HG03135 (cell line): Measurements from ENCODE around the gene RUFY3.
"Not testable (repeated sequence)": the region's sequence is repeated elsewhere in the genome, so short reads cannot be mapped to it uniquely, and the experiment has no call there.

Source experiments
- ATAC-seq: cut with Tn5 transposase; IDR thresholded peaks from one replicate; pipeline ENCODE4 v1.9.1; 2021; ENCODE audit warnings: mild to moderate bottlenecking, moderate library complexity; ENCODE audit not compliant: unreplicated experiment

Gene RUFY3

DNA sequence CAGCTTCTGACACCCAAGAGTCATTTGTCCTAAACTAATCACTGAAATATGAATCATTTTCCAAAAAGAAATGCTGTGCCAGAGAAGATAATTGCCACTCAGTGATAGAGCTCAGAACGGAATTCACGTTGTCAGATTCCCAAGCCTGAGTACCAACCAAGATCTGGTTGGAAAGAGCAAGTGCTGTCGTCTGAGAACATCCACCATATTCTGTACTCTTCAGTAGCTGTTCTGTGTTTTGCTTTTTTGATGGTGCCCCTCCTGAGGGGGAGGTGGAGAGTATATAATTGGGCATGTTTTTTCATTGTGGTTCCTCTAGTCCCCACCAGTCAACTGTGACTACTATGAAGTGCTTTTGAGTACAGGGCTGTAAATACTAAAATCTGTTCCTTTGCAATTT lies 13.2 kb downstream of the RUFY3 start:
- ATAC-seq, result peak; percentile 10

DNA sequence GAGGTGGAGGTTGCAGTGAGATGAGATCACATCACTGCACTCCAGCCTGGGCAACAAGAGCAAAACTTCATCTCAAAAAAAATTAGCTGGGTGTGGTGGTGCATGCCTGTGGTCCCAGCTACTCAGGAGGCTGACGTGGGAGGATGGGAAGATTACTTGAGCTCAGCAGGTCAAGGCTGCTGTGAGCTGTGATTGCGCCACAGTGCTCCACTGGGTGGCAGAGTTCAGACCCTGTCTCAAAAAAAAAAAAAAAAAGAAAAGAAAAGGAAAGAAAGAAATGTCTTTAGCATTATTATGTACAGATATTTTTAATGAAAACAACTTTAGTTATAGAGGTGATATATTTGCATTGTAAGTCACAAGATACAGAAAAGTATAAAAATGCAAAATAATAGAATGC lies 14.2 kb downstream of the RUFY3 start:
- ATAC-seq, result not testable (repeated sequence)

DNA sequence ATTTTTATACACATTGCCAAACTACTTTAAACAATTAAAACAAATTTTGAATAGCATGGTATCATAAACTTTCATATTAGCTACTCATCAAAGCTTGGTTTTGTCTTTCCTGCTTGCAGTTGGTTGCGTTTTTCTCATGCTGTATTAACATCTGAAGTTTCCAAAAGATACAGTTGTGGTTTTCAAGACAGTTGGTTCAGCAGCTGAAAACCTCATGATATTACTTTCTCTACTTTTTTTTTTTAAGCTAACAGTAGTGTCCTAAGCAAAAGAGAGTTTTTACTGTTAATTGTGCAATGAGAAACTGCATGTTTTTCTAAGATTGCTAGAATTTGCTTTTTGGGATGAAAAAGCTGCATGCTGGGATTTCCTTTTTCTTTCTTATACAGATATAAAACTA lies 15.2 kb downstream of the RUFY3 start:
- no peak for ATAC-seq

DNA sequence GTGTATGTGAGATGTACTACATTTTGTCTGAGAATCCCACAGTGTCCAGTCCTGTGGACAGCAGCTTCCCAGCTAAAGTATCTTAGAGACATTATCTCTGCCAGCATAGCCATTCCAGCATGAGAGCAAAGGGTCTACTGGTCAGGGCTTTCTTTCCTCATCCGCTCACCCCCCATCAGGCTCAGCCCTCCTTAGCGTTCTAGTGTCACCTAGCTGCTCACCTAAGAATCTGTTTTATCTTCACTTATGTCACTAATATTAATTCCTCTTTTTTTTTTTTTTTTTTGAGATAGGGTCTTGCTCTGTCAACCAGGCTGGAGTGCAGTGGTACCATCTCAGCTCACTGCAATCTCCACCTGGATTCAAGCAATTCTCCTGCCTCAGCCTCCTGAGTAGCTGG lies 15.6 kb downstream of the RUFY3 start:
- no peak for ATAC-seq

DNA sequence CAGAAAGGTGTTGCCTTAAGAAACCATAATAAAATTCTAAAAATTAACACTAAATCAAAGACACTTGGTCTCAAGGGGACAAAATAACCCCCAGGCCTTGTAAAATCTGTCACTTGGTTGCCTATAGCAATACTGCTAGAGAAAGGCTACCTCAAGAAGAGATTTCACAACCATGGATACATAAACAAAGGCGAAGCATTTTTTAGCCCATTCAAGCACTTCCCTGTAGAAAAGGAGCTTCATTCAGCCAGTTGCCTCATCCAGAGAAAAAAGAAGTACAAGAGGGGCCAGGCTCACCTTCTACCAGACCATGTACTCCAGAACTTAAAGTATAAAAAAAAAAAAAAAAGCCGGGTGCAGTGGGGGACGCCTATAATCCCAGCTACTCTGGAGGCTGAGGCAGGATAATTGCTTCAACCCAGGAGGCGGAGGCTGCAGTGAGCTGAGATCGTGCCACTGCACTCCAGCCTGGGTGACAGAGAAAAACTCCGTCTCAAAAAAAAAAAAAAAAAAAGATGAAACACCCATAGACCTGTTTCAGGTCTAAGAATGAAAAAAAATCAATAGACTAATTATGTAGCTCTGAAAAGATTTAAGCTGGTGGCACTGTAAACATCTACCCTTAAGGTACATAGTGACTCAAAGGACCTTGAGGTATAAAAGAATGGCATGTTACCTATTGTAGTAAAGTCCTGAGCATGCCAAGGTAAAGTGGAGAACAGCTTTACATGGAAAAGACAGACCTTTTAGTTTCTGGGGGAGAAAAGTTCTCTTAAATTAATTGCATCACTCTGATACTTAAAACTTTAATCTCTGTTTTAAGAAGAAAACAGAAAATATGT lies 18.0 kb downstream of the RUFY3 start:
- ATAC-seq, result no peak

DNA sequence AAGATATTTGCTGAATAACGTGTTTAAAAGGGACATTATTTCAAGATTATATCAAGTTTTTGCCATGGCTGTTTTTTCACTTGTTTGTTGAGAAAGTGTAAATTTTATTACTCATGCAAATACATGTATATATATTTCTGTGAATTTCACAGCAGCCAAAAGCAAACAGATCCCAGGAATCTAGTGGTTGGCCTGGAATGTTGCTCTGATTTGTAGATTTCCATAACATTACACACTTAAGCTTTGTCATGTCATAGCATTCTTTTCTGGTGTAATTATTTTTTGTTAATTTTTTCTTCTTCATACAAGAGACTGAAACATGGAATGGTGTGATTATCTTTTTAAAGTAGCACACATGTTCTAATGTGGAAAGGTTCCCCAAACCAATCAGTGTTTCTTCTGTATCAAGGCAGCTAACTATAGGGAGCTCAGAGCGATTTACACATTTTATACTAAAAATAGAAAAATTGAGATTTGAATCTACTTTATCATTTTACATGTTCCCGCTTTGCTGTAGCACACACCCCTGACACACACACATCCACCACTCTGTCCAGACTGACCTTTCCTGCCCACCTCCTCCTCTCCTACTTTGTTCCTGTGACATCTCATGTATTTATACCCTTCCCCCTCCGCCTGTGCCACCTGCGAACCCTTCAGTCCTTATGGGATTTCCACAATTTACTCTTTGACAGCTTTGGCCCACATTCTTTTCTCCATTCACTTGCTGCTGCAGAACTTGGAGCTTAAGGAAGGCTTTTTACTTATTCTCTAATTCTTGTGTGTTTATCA lies 20.3 kb downstream of the RUFY3 start:
- ATAC-seq, result no peak

DNA sequence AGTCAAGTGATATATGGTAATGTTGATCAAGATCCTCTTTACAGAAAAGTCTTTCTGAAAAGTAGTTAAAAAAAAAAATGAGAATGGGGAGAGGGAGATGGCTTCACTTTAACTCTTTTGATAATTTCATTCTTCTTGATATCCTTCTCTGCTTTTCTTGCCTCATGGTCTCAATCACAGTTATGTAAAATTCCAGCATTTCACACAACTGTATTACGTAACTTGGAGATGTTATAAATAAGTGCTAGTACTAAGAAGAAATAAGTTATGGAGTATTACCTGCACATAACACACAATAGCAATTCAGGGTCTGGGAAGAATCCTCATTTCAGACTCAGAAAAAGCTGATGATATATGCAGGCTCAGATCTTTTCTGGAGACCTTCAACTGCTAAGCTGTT lies 22.0 kb downstream of the RUFY3 start:
- ATAC-seq, result no peak

DNA sequence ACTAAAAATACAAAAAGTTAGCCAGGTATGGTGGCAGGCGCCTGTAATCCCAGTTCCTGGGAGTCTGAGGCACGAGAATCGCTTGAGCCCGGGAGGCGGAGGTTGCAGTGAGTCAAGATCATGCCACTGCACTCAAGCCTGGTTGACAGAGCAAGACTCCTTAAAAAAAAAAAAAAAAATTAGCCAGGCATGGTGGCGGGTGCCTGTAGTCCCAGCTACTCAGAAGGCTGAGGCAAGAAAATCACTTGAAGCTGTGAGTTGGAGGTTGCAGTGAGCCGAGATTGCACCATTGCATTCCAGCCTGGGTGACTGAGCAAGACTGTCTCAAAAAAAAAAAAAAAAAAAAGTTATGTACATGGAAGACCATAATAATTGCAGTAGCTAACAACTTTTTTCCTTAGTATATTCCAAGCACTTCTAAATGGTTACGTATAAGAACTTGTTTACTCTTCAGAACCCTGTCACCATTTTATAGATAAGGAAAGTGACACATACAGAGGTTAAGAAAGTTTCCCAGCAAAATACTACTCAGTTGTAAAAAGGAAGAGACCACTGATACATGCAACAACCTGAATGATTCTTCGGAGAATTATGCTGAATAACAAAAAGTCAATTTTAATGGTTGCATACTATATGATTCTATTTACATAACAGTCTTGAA lies 24.5 kb downstream of the RUFY3 start:
- no peak for ATAC-seq

DNA sequence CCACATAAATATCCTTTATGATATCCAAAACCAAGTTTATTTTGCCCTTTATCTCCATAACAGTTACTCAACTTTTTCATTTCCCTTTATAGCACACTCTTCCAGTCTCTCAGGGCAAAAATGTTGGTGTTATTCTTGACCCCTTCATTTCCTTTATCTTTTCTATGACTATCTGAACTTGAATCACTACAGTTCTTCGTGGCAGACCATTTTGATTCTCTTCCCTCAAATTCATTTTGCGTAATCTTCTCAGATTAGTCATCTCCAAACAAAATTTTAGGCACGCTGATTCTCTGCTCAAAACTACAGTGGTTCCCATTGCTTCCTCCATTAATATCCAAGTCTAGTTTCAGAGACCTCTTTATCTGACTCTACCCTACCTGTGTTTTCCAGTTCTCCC lies 26.1 kb downstream of the RUFY3 start:
- no peak for ATAC-seq

DNA sequence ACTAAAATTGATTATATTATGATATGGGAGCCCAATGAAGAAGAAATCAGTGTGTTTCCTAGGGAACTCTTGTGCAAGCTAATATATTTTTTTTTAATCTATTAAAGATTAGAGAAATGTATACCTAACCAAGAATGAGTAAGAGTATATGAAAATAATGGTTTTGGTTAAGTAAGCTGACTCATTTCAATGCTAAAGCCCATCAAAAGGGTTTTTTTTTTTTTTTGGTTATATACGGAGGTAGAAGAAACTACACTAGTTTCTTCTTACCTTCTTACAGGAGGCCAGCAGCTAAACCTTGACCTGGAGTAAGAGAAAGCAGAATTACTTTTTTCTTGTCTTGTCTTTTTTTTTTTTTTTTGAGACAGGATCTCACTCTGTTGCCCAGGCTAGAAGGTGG lies 27.5 kb downstream of the RUFY3 start:
- peak; percentile 81 for ATAC-seq

DNA sequence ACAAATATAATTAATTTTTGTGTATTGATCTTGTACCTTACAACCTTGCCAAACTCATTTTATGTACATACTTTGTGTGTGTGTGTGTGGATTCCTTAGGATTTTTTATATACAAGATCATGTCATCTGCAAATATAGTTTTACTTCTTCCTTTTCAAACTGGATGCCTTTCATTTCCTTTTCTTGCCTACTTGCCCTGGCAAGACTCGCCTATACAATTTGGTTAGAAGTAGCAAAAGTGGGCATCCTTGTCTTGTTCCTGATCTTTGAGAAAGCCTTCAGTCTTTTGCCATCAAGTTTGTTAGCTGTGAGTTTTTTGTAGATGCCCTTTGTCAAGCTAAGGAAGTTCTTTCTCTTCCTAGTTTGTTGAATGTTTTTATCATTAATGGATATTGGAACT lies 30.5 kb downstream of the RUFY3 start:
- ATAC-seq, result no peak

DNA sequence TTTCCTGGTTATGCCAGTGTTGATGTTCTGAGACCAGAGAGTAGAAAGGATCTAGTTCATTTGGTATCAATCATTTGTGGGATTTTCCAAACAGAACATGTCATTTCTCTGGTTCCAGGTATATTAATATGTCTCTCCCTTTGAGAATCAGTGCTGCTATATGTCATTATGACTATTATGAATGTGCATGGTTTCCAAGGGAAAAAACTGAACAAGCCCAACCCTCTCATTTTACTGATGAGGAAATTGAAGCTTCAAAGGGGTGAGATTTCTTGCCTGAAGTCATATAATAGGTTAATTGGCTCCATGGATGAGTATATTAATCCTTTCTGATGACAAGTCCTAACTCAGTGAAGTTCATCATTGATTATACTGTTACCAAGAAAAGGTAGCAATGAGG lies 31.9 kb downstream of the RUFY3 start:
- no peak for ATAC-seq

DNA sequence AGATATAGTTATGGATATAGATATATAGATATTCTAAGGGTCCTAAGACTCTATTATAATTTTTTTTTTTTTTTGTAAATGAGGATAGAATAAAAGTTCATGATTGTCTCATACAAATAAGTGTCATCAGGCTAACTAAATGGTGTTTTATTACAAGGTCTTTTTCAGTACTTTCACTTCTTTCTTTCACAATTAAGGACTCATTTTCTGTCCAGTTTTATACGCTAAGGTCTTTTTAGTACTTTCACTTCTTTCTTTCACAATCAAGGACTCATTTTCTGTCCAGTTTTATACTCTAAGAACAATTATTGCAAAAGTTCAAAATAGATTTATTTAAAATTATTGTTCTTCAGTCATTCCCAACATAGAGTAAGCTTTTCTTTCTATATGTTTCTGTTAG lies 32.7 kb downstream of the RUFY3 start:
- ATAC-seq, result peak; percentile 77

DNA sequence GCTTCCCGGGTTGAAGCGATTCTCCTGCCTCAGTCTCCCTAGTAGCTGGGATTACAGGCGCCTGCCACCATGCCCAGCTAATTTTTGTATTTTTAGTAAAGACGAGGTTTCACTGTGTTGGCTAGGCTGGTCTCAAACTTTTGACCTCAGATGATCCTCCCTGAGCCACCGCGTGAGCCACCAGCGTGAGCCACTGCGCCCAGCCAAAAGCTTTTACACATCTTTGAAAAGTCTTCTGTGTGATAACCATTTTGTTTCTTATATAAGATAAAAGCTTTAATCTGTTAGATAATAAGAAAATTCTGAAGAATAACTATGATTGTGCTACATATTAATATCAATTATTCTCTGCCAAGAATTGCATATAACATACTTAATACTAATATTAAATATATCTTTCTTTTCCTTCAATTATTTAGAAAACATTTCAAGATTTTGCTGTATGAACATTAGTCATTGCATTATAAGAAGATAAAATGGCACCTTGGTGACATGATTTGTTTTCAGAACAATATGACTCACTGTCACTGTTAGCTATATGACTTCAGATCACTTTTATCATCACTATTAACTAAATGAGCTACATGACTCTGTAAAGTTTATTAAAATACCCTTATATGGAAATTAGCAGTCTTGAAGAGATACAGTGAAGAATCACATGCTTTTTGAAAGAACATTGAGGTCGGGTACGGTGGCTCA lies 33.4 kb downstream of the RUFY3 start:
- ATAC-seq, result peak; percentile 26

DNA sequence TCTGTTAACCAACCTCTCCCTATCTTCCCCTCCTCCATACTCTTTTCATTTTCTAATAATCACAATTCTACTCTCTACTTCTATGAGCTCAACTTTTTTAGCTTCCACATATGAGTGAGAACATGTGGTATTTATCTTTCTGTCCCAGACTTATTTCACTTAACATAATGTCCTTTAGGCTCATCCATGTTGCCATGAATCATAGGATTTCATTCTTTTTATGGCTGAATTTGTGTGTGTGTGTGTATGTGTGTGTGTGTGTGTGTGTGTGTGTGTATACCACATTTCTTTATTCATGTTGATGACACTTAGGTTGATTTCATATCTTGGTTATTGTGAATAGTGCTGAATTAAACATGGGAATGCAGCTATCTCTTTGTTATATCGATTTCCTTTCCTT lies 37.4 kb downstream of the RUFY3 start:
- no peak for ATAC-seq

DNA sequence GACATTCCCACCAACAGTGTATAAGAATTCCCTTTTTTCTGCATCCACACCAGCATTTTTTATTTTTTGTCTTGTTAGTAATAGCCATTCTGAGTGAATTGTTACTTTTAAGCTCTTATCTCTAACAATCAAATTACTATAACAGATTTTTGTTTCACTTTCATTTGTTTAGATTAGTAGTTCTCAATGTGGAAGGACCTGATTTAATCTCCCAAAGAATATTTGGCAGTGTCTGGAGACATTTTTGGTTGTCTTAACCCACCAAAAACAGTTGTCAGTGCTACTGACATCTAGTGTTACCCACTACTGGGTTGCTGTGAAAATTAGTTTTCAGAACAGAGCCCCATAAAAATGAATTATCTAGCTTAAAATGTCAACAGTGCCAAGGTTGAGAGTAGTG lies 37.9 kb downstream of the RUFY3 start:
- no peak for ATAC-seq

DNA sequence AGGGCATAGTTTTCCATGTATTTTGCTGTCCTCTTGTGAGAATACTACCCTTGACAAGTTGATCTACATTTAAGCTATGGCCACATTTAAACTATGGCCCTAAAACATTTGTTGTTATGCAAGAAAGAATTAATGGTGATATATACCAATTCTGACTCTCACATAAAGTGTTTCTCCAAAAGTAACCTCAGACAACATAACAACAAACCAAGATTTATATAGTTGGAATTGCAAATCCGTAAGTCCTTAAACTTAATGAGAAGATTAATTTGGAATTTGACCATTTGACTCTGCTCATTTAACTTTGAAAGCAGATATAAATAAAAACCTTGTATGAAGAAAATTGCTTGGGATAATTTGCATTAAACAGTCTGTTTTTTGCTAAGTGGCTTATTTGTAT lies 38.9 kb downstream of the RUFY3 start:
- ATAC-seq, result no peak

DNA sequence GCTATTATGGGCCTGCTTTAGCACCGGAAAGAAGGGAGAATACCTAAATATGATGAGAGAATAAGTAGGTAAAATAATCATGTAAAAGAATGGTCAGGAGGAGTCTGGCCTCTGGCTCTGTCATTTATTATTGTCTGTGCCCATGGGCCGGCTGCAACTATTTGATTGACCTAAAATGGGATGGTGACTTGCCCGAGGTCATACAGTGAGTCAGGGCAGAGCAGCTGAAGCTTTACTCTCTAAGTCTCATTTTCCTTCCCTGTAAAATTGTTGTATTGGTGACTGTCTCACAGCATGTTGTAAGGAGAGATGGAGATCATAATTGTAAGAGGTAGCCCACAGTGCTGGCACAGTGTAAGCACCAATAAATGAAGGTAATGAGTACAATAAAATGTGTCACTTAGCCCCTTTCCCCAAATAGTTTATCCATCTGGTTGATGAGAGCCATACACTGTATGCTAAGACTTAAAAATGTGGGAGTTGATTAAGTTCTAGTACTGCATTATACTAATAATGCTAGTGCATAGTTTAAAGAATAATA lies 39.6 kb downstream of the RUFY3 start:
- no peak for ATAC-seq

DNA sequence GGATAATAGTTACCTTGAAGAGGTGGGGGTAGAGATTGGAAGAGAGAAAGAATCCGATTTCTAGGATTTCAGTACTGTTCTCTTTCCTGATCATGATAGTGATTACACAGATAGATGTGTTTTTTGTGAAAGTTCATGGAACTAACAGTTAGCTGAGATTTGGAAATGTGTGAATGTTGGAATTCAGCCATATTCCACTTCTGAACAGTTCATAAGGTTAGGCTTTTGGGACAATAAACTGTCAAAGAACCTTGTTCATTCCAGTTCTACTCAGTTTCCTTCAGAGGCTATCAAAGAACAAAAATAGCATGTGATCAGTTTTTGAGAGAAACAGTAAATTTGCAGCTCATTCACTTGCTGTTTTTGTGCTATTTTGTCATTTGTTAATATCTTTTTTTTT lies 43.6 kb downstream of the RUFY3 start:
- no peak for ATAC-seq

DNA sequence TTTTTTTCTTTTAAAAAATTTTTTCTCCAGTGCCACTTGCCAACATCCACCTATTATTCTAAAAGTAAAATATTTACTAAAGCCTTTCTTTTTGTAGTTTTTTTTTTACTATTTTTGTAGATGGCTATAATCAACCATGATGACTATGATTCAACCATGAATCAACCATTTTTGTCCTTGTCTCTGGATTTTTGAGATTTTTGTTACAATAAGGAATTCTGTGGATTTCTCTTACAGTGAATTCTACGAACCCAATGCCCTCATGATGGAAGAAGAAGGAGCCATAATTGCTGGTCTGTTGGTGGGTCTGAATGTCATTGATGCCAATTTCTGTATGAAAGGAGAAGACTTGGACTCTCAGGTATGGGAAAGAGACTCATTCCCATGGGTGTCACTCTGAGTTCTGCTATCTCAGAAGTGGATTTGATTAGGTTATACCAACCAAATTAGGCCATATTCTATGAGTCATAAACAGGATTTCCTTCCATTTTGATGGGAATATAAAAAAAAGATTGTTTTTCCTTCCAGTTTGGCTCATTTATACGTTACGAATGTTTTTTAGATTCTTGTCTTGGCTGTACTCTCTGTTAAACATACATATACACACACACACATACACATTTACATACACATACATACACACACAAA lies 46.7 kb downstream of the RUFY3 start:
- ATAC-seq, result no peak
